SIG-M5 treated with dmso at 0.1 percent for 504 hours (cell line): Measurements from ENCODE around the gene PLEKHM1.
"Not testable (repeated sequence)": the region's sequence is repeated elsewhere in the genome, so short reads cannot be mapped to it uniquely, and the experiment has no call there.

Source experiments
- DNase-seq: peaks from one replicate; lab custom pipeline; 2025; ENCODE audit not compliant: unreplicated experiment; lab: John Stamatoyannopoulos, UW

The PLEKHM1 gene

DNA sequence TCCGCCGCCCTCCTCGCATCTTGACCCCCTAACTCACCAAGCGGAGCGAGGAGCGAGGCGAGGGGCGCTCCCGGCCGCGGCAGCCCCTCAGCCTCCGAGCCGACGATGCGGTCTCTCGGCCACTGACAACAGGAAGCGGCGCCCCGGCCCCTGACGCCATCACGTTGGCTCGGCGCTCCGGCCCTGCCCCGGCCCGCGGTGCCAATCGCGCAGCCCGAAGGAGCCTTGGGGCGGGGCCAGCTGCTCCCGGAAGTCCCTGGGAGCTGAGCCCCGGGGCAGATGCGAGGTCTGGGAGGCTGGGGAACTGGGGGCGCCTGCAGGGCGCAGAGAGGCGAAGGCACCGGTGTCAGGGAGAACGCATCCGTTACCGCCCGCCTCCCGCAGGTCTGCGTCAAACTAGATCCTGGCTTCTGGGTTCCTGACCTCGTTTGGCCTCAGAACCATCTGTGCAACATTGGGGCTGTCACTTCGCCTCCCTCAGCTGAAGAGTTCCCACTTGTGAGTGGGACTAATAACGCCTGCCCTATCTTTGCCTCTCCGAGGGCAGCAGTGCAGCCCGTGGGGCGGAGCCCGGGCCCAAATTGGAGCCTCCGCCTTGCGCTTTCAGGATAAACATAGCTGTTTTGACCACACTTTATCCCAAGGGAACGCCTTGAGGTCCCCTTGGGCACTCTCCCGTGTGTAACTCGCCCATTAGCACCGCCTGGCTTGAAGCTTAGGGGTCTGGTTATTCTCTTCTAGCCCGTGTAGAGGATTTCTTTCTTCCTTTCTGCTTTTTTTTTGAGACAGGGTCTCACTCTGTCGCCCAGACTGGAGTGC is at the start of gene PLEKHM1:
TSS of gene PLEKHM1 (minus strand) at position 107 of the 819 bp plus-strand sequence. CDS start 8,237 bp downstream, outside the sequence.
- peak; percentile 73 for DNase-seq

DNA sequence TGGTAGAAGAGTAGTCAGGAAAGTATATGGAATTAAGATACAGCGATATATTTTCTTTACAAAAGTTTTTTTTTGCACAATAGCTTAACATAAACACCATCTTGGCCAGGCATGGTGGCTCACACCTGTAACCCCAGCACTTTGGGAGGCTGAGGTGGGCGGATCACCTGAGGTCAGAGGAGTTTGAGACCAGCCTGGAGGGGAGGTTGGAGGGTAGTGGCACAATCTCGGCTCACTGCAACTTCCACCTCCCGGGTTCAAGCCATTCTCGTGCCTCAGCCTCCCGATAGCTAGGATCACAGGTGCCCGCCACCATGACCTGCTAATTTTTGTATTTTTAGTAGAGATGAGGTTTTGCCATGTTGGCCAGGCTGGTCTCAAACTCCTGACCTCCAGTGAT is 47.6 kb upstream of the PLEKHM1 start:
- DNase-seq, result not testable (repeated sequence)

DNA sequence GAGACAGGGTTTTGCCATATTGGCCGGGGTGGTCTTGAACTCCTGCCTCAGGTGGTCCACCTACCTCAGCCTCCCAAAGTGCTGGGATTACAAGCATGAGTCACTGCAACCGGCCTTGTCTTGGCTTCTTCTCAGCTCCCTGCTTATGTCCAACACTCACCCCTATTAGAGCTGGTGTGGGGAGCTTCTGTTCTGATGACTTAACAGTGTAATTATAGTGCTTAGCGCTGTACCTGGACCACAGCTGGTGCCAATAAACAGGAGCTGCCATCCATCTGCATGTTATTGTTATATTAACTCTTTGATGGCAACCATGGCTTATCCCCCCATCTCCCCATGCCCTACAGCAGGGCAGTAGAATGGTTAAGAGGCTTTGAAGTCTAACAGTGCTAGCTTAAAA is 15.6 kb upstream of the PLEKHM1 start:
- not testable (repeated sequence) for DNase-seq

DNA sequence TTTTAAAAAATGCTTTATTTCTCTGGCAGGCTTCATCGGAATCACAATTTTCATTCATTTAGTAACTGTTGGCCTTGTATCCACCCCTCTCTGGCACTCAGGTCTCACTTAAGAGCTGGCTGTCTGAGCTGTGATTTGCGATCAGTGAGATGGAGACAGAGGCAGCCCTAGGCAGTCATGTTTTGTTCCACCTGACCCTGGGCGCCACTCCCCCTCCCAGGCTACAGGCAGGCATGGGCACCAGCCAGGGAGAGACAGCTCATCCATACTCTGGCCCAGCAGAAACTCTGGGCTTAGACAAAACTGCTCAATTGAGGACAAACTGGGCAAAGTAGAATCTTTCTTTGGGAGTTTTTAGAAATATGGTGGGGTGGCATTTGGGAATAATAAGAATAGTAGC is 14.7 kb upstream of the PLEKHM1 start:
- DNase-seq, result not testable (repeated sequence)

DNA sequence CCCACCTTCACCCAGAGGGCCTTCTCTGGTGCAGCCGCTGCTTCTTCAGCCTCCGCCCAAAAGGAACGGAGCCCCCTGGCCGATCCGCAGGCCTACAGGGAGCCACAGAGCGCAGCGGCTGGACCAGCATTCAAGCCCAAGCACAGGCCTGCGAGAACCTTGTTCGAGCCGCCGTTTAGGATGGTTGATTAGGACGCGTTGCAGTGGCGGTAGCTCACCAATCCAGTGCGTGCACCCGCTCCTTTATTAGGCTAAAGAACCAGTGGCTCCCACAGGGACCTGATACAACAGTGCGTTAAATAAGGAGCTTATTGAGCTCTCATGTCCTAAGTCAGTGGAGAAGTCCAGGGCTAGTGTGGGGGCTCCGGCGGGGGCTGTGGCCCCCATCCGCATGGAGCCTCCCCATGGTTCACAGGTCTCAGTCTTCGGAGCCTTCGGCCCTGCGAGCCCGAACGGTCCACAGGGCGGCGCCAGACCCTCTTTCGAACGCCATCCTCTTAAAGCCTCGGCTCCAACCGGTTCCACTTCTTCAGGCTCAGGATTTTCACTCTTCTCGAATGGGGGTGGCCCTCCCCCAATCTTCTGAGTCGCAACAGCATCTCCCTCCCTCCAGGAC is 10.7 kb upstream of the PLEKHM1 start:
- DNase-seq, result not testable (repeated sequence)

DNA sequence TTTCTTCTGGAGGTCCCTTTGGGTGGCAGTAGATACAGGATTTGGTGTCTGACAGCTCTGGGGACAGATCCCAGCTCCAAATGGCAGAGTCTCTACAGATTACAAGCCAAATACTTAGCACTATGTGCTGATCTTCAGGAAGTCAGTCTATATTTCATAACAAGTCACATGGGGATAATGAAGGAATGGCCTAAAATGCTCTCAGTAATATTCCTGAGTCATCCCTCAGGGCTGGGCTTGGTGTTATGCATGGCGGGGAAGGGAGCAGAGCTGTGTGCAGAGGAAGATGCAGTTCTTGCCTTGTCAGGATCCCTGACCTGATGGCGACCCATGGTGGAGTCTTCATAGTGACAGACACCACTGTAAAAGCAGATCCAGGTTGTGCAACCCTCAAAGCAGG is 10.0 kb upstream of the PLEKHM1 start:
- peak; percentile 2 for DNase-seq

DNA sequence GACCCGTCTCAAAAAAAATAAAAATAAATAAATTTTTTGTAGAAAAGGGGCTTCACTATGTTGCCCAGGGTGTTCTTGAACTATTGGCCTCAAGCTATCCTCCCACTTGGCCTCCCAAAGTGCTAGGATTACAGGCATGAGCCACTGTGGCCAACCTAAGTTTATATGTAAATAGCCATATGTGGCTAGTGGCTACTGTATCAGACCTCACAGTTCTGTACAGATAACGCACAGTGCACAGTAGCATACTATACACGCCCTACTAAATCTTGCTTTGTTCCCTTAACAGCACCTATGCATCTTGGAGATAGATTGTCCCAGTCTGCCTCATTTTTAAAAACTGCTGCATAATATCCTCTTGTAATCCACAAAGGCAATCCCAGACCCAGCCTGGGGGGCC is 8.7 kb upstream of the PLEKHM1 start:
- DNase-seq, result not testable (repeated sequence)

DNA sequence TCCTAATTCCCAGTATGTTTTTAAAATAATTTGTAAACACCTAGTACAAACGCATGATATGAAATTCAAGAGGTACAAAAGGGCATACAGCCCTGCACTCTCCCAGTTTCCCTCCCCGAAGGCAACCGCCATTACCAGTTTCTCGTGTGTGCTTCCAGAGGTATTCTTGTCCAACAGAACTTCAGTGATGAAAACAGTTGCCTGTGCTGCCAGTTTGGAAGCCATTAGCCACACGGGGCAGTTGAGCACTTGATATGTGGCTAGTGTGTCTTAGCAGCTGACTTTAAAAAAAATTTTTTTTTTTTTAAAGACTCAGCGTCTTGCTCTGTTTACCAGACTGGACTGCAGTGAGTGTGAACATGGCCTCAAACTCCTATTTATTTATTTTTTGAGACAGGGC is 7.9 kb upstream of the PLEKHM1 start:
- not testable (repeated sequence) for DNase-seq

DNA sequence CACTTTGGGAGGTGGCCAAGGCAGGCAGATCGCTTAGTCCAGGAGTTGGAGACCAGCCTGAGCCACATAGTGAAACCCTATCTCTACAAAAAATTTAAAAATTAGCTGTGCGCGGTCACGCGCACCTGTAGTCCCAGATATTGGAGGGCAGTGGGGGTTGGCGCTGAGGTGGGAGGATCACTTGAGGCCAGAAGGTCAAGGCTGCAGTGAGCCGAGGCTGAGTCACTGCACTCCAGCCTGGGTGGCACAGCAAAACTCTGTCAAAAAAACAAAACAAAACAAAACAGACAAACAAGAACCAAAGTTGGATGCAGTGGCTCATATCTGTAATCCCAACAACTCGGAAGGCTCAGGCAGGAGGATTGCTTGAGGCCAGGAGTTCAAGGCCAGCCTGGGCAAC is 6.9 kb upstream of the PLEKHM1 start:
- not testable (repeated sequence) for DNase-seq

DNA sequence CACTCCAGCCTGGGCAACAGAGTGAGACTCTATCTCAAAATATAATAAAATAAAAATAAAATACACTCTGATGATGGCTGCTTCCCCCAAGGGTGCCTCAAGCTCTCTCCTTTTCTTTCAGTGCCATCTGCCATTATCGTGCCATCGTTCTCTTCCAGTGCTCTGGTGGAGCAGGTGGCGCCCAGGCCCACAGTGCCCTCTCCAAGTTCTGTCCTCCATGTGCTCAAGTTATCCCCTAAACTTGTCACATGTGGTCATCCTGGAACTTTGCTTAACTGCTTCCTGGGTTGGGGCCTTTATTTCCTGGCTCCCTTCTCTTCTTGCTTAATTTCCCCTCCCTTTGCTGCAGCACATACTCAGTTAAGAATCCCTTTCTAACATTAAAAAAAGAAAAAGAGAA is 6.0 kb upstream of the PLEKHM1 start:
- DNase-seq, result not testable (repeated sequence)

DNA sequence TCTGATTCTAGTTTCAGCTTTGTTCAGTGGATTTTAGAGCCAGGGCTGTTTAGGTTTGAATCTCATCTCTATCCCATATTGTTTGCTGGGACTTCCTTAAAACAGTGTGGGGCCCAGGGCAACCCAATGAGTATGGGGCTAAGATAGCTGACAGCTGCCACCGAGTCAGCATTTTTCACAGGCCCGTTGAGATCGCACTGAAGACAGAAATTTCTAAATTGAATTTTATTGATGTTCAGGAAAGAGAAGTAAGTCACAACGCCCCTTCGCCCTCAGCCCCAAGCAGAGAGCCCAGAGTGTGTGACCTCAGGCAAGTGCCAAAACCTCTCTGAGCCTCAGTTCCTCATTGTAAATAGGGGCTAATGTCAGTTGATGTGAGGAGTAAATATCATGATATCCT is 4.0 kb upstream of the PLEKHM1 start:
- DNase-seq, result peak; percentile 7

DNA sequence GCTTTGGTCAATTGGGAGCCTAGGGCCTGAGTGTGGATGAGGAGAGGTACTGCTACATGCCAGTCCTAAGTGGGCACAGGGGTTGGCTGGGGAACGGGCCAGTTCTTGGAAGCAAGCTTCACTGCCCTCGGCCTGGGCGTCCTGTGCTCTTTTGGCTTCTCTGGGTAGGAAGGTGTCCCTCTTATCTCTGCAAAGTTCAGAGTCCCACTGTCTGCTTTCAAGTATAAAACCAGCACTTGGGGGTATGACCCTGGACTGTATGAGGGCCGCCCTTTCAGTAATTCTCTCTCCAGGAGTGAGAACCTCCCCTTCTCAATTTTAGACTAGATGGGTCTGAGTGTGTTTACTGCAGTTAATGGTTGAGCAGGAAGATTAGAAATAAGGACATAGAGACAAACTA is 1.6 kb upstream of the PLEKHM1 start:
- DNase-seq, result not testable (repeated sequence)

DNA sequence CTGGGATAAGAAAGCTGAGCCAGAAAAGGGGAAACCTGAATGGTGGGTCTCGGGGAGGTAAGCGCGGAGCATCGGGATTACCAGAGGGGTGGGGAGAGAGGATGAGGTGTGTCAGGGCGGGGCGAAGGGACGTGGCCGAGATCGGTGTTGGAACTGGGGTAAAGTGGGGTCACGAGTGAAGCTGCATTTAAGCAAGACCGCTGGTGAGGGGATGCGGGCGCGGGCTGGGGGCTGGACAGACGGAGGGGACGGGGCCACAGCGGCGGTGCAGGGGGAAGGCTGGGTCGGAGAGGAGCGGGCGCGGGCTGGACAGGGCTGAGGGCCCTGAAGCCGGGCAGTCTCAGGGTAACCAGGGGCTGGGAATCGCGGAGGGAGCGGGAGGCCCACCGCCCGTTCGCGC is 323 bp downstream of the PLEKHM1 start:
- not testable (repeated sequence) for DNase-seq

DNA sequence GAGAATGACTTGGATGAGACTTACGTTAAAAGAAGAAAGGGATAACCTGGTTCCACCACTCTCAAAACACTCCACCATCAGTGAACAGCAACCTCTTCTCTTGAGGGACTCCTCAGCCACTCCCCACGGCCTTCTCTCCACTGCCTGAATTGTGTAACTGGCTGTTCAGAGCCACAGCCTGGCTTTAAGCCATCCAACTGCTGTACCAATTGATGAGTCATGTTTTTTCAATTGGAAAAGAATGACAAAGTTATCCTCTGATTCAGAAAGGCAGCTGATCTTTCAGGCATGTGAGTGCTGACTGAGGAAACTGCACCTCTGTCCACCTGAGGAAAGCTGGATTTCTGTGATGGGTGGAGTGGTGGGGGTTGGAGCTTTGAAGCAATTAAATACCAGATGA is 2.8 kb downstream of the PLEKHM1 start:
- peak; percentile 85 for DNase-seq

DNA sequence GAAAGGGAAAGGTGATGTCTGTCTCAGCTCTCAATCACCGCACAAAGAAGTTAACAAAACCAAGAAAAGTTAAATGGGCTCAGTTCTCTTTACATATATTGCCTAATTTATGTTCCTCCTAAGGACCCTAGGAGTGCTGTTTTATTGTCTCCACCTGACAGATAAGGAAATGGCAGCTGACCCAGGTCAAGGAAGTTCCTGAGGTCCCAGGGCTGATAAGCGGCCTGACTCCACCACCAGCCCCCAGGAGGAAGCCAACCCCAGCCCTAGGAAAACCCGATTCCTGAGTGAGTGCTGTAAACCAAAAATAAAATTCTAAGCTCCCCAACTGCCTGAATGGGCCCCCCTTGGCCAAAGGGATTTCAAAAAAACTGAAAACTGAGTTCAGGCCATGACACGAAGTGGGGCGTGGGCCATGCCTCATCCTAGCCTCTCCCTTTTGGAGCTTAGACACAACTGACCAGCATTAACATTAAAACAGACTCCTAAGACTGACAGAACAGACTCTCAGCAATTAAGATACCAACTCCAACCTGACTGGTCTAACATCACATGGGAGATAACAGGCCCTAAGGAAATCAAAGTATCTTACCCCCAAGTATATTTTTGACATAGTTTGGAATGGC is 6.8 kb downstream of the PLEKHM1 start:
- DNase-seq, result not testable (repeated sequence)

DNA sequence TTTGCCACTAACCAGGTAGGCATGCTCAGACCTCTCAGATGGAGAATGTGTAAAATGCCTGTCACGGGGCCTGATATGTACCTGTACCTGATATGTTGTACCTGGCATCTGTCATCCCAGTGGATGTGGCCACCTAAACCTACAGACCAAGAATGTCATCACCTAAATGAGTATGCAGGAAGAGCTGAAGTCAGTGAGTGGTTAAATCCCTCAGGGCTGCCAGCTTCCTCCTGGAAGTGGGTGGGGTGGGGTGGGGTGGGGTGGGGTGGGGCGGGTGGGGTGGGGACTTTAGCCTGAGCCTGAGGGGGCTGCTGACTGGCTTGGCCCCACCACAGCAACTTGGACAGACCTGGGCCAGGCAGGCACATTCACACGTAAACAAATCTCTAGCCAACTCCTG is 7.3 kb downstream of the PLEKHM1 start:
- DNase-seq, result not testable (repeated sequence)

DNA sequence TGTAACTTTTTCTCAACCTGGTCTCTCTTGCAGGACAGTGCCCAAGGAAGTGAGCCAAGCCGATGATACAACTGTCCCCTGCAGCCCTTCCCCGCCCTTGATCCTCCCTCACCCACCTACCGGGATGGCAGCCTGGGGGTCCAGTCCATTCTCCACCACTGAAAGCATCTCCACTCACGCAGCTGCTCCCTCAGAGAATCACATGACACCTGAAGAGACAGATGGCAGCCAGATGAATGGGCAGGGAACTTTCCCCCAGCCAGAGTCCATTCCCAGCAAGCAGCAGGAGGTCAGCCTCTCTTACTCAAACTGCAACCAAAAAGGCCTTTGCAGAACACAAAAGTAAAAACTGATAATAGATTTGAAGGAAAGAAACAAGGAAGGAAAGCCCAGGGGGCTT is 8.2 kb downstream of the PLEKHM1 start:
- DNase-seq, result not testable (repeated sequence)

DNA sequence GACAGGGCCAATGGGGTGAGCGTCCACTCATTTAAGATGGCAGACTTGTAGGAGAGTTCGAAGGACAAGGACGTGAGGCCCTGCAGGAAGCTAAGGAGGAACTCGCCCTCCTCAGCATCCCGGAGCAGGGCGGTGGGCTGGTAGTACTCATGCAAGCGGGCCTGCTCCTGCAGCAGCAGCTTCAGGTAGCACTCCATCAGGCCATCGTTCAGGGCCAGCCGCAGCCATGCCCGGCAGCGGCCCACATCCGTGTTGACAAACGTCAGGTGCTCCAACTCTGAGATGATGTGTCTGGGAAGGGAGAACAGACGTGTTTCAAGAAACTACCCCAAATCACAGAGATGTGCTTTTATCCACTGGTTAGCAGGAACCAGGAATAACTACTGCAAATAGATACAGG is 15.1 kb downstream of the PLEKHM1 start:
- not testable (repeated sequence) for DNase-seq

DNA sequence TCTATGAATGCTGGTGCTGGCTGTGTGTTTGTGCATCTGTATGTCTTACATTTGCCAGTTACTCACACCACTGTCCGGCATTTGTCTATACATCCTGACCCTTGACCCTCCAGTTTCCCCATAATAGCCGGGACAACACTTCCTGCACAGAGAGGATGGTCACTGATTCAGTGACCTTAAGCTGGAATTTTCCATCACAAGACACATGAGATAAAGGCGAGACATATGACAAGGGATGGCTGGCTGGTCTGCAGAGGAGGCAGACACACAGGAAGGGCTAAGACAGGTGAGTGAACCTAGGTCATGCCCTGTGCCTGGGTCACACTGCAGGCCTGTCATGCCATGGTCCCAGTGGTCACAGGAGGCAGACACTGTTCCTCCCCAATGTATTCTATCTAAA is 18.3 kb downstream of the PLEKHM1 start:
- not testable (repeated sequence) for DNase-seq

DNA sequence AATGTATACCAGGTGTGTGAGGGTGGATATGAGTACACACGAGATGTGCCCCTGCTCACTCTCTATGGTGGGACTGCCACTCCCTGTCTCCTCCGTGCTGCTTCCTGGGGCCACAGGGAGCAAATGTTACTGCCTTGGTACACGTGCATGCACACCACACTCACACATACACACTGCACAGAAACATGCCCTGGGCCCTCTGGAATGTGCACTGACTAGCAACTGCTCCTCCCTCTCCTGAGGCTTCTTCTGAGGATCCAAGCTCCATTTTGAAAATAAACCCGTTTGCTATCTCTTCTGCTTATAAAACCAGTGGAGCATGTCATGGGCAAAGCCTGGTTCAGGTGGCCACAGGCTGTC is 21.3 kb downstream of the PLEKHM1 start:
- DNase-seq, result not testable (repeated sequence)

DNA sequence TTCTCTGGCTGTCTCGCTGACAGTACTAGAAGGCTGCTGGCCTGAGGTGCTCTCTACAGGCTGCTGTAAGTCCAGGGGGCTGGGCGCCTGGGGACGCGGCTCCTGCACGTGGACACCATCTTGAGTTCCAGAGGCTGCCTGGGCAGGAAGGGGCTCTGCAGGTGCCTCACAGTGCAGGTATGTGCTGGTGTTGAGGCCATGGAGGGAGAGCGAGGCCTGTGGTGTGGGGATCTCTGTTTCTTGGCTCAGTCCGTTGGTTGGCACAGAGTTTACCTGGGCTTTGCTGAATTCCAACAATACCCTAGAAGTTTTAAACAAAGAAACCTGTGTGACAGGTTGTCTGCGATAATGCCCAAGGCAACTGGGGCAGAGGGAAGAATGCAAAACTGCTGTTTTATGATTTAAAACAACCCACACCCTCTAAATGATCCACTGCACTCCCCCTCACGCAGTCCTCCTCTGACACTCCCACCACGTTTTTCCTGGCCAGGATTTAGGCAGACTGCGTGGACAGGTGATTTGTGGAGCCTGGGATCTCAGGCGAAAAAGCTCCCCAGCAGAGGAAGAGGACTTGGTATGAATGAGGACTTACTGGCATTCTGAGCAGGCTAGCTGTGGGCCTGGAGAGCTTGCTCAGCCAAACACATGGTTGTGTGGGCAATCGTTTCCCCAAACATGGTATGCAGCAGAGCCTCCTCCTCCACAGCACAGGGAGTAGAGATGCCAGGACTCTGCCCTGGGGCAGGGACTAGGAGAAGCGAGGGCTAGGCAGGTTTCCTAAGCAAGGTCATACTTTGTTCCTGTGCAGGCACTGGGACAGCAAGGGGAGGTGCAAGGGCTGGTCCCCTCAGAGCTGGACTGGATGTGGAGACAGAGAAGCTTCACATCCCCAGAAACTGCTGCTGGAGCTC is 22.0 kb downstream of the PLEKHM1 start:
- DNase-seq, result peak; percentile 28
